Measurements from ENCODE around the gene UGT8.

GRCh38 chr4:114649908-114650307 lies 51.3 kb downstream of the UGT8 start:
- no peak for TF ChIP-seq EZH2 (IDR thresholded peaks at IDR 0.05)
- TF ChIP-seq POLR2AphosphoS5 (IDR thresholded peaks at IDR 0.05; ENCODE audit: borderline replicate concordance, low read depth, low read length), result no peak
